RWPE2 (cell line): ENCODE results near the gene MFNG.
"Not testable (repeated sequence)": the region's sequence is repeated elsewhere in the genome, so short reads cannot be mapped to it uniquely, and the experiment has no call there.

Source experiments
- ATAC-seq: fragments of 200-7000 bp; cut with Tn5 transposase; 3 replicates; pipeline ENCODE4 v1.9.1; 2021; ENCODE audit warnings: low read depth
- DNase-seq: peaks from one replicate; pipeline ENCODE4 v3.0.0-alpha.2; 2020; ENCODE audit warnings: low spot score
- H3K27ac ChIP-seq: fragments of 450-650 bp; 2 replicates; pipeline ENCODE4 v1.5.1; 2017; ENCODE audit warnings: mild to moderate bottlenecking; ENCODE audit not compliant: poor library complexity, severe bottlenecking
- H3K27me3 ChIP-seq: fragments of 250-450 bp; sonication (Bioruptor Pico); 2 replicates; pipeline ENCODE4 v1.5.1; 2021; ENCODE audit warnings: mild to moderate bottlenecking, moderate library complexity; ENCODE audit not compliant: insufficient read depth, poor library complexity, severe bottlenecking
- H3K36me3 ChIP-seq: fragments of 250-450 bp; sonication (Bioruptor Pico); 2 replicates; pipeline ENCODE4 v1.5.1; 2020; ENCODE audit warnings: low read depth, mild to moderate bottlenecking, moderate library complexity
- H3K4me1 ChIP-seq: fragments of 250-450 bp; sonication (Bioruptor Pico); 2 replicates; pipeline ENCODE4 v1.5.1; 2021; ENCODE audit warnings: mild to moderate bottlenecking, moderate library complexity; ENCODE audit not compliant: insufficient read depth, poor library complexity, severe bottlenecking
- H3K4me3 ChIP-seq: fragments of 250-450 bp; sonication (Bioruptor Pico); 2 replicates; pipeline ENCODE4 v1.5.1; 2021; ENCODE audit warnings: mild to moderate bottlenecking, moderate library complexity; ENCODE audit not compliant: severe bottlenecking
- H3K9me3 ChIP-seq: fragments of 250-450 bp; sonication (Bioruptor Pico); 2 replicates; pipeline ENCODE4 v1.5.1; 2021; ENCODE audit warnings: mild to moderate bottlenecking, moderate library complexity; ENCODE audit not compliant: severe bottlenecking
- TF ChIP-seq, protein P1 (sequence below): fragments of 450-650 bp; IDR thresholded peaks from one replicate; pipeline ENCODE4 v1.5.1; 2017; ENCODE audit warnings: mild to moderate bottlenecking, moderate library complexity; ENCODE audit not compliant: poor library complexity, severe bottlenecking

MFNG gene

DNA sequence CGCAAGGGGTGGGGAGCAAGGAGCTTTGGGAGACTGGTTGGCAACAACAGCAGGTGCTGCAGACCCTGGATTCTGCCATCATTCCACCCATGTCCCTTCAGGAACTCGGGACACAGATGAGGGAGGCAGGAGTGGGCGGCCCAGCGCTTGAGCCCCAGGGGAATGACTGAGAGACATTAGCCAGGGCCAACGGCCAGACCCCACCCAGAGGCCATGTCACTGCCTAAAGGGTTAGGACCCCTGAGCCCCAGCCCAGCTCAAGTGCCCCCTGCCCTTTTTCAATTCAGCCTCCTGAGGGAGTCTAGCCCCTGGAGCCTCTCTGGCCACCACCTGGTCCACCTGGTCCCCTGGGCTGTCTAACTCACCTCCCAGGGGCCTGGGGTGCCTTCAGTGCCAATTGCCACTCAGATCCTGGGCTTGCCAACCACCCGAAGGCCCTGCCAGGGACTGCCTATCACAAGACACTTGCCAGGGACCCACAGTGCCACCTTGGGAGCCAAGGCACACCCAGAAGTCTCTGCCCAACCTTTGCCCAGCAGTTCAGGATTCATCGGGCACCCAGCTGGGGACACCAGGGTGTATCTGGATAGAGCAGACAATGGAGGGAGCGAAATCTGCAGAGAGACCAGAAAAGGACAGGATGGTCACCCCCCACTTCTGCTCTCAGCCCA is 16.6 kb downstream of the MFNG start:
- Histone ChIP-seq H3K27ac (no peak overlapping the region), H3K4me1 (no peaks in the 10 kb centered on the region), H3K4me3 (no peak overlapping the region), H3K27me3 (no peaks in the 10 kb centered on the region), H3K9me3 (no peaks in the 10 kb centered on the region), H3K36me3 (no peaks in the 10 kb centered on the region)
- DNase-seq, result no peak
- TF ChIP-seq, protein P1, sequence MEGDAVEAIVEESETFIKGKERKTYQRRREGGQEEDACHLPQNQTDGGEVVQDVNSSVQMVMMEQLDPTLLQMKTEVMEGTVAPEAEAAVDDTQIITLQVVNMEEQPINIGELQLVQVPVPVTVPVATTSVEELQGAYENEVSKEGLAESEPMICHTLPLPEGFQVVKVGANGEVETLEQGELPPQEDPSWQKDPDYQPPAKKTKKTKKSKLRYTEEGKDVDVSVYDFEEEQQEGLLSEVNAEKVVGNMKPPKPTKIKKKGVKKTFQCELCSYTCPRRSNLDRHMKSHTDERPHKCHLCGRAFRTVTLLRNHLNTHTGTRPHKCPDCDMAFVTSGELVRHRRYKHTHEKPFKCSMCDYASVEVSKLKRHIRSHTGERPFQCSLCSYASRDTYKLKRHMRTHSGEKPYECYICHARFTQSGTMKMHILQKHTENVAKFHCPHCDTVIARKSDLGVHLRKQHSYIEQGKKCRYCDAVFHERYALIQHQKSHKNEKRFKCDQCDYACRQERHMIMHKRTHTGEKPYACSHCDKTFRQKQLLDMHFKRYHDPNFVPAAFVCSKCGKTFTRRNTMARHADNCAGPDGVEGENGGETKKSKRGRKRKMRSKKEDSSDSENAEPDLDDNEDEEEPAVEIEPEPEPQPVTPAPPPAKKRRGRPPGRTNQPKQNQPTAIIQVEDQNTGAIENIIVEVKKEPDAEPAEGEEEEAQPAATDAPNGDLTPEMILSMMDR, result no peak
- ATAC-seq, result no peak

DNA sequence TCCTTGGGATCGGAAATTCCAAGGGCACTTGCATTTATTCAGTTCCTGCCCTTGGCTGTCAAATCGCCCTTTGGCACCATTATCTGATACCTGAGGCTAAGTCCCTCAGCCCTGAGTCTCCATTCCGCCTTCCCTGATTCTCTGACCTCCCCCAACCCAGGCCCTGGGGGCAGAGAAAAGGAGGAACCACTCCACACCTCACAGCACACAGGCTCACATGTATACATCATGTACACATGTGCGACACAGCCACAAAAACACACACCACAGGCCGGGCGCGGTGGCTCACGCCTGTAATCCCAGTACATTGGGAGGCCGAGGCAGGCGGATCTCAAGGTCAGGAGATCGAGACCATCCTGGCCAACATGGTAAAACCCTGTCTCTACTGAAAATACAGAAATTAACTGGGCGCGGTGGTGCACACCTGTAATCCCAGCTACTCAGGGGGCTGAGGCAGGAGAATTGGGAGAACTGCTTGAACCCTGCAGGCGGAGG is 17.9 kb downstream of the MFNG start:
- not testable (repeated sequence) for H3K36me3 ChIP-seq, H3K9me3 ChIP-seq, H3K27me3 ChIP-seq, H3K4me3 ChIP-seq, ATAC-seq, H3K4me1 ChIP-seq, H3K27ac ChIP-seq, DNase-seq

DNA sequence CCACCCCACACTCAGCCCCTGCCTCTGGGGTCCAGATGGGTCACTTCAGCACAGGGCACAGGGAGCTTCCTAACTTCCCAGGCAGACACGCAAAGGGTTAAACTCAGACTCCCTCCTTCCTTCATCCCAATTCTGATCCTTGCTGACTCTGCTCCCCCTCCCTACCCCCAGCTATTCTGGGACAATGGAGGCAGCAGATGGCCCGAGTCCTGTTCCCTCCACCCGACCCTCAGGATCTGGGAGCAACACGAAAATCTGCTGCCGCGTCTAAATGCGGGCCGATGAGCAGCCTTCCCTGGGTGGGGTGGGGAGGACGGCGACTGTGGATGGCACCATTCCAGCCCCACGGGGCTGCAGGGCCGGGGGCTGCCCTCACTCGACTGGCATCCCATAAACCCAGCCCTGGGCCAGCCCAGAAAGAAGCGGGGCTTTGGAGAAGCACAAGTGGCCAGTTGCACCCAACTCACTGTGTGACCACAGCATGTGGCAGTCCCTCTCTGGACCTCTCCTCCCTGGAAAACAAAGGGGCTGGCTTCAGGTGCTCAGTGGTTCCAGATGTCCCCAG is 18.7 kb downstream of the MFNG start:
- H3K27me3 ChIP-seq, result no peaks in the 10 kb centered on the region
- H3K27ac ChIP-seq, result no peak overlapping the region
- no peaks in the 10 kb centered on the region for H3K36me3 ChIP-seq
- H3K9me3 ChIP-seq, result no peaks in the 10 kb centered on the region
- no peaks in the 10 kb centered on the region for H3K4me1 ChIP-seq
- DNase-seq (peak; percentile 45), ATAC-seq (no peak)
- H3K4me3 ChIP-seq, result no peak overlapping the region
- TF ChIP-seq, protein P1, result no peak

GRCh38 chr22:37464181-37464580 is 22.0 kb downstream of the MFNG start:
- TF ChIP-seq, protein P1, result no peak
- Histone ChIP-seq H3K27me3 (no peaks in the 10 kb centered on the region), H3K36me3 (no peaks in the 10 kb centered on the region), H3K4me3 (no peak overlapping the region), H3K4me1 (no peaks in the 10 kb centered on the region), H3K27ac (no peak overlapping the region), H3K9me3 (no peaks in the 10 kb centered on the region)
- ATAC-seq (no peak), DNase-seq (no peak)

- no peak overlapping the region for H3K27ac ChIP-seq
- H3K27me3 ChIP-seq, result no peaks in the 10 kb centered on the region
- H3K9me3 ChIP-seq, result no peaks in the 10 kb centered on the region
- no peak overlapping the region for H3K4me3 ChIP-seq
- no peaks in the 10 kb centered on the region for H3K36me3 ChIP-seq
- H3K4me1 ChIP-seq, result no peaks in the 10 kb centered on the region
- TF ChIP-seq, protein P1, result no peak
- DNase-seq (no peak), ATAC-seq (0 out of 3 replicates have a peak, but pooled peaks have one; percentile 36)
Observed at GRCh38 chr22:37462983-37463382, 23.2 kb downstream of the MFNG start.
